ENCODE measurements around the gene CHRNA4.

GRCh38 chr20:63335711-63336110 lies 25.4 kb downstream of the CHRNA4 start:
- TF ChIP-seq ZNF165 (CRISPR knock-in tag; IDR thresholded peaks at IDR 0.05; ENCODE audit: borderline replicate concordance), result no peak
- TF ChIP-seq ZKSCAN3 (CRISPR knock-in tag; IDR thresholded peaks at IDR 0.05), result no peak
- TF ChIP-seq ZBTB11 (CRISPR knock-in tag; IDR thresholded peaks at IDR 0.05), result no peak

Data from K562 (cell line).